HG03139 (cell line): ENCODE measurements around the gene CNIH3.

Experiments
- ATAC-seq: cut with Tn5 transposase; IDR thresholded peaks from one replicate; pipeline ENCODE4 v1.9.1; 2021; ENCODE audit not compliant: unreplicated experiment

The CNIH3 gene

GRCh38 chr1:224613486-224613885 is 2.6 kb upstream of the CNIH3 start:
- ATAC-seq, result no peak

GRCh38 chr1:224616756-224617409 is 766 bp downstream of the CNIH3 start:
- no peak for ATAC-seq

- no peak for ATAC-seq
These were observed 1.6 kb downstream of the CNIH3 start for GRCh38 chr1:224617410-224618355.

- no peak for ATAC-seq
These were observed 3.1 kb downstream of the CNIH3 start for GRCh38 chr1:224619209-224619608.

GRCh38 chr1:224620105-224620504 is 4.0 kb downstream of the CNIH3 start:
- no peak for ATAC-seq

- ATAC-seq, result no peak
These were observed 5.9 kb downstream of the CNIH3 start for GRCh38 chr1:224621813-224622682.

- ATAC-seq, result no peak
These were observed 6.7 kb downstream of the CNIH3 start for GRCh38 chr1:224622831-224623230.

GRCh38 chr1:224623310-224623714 is 7.2 kb downstream of the CNIH3 start:
- ATAC-seq, result no peak

GRCh38 chr1:224623743-224624333 is 7.7 kb downstream of the CNIH3 start:
- ATAC-seq, result peak; percentile 91

- no peak for ATAC-seq
These were observed 8.3 kb downstream of the CNIH3 start for GRCh38 chr1:224624432-224624831.

GRCh38 chr1:224626042-224626441 is 9.9 kb downstream of the CNIH3 start:
- no peak for ATAC-seq

- ATAC-seq, result no peak
These were observed 13.8 kb downstream of the CNIH3 start for GRCh38 chr1:224629965-224630364.

- no peak for ATAC-seq
These were observed 15.5 kb downstream of the CNIH3 start for GRCh38 chr1:224631462-224632115.

- no peak for ATAC-seq
These were observed 16.3 kb downstream of the CNIH3 start for GRCh38 chr1:224632381-224632871.

- ATAC-seq, result no peak
These were observed 16.8 kb downstream of the CNIH3 start for GRCh38 chr1:224632921-224633321.

GRCh38 chr1:224635356-224635755 is 19.2 kb downstream of the CNIH3 start:
- ATAC-seq, result no peak

GRCh38 chr1:224637515-224637914 is 21.4 kb downstream of the CNIH3 start:
- ATAC-seq, result no peak

GRCh38 chr1:224637936-224638335 is 21.8 kb downstream of the CNIH3 start:
- ATAC-seq, result no peak

- no peak for ATAC-seq
These were observed 23.4 kb downstream of the CNIH3 start for GRCh38 chr1:224639426-224639975.

- no peak for ATAC-seq
These were observed 23.9 kb downstream of the CNIH3 start for GRCh38 chr1:224640018-224640417.
